CD4-positive, alpha-beta T cell treated with Interleukin-10 for 1 hour (primary cell): Measurements from ENCODE around the gene ATP8B2.
A peak's percentile ranks its signal among the peaks of the same experiment; 100 is the strongest.
"Not testable (repeated sequence)": the region's sequence is repeated elsewhere in the genome, so short reads cannot be mapped to it uniquely, and the experiment has no call there.

Experiments
- DNase-seq: peaks from one replicate; pipeline ENCODE4 v3.0.0-alpha.2; 2020

The ATP8B2 gene

DNA sequence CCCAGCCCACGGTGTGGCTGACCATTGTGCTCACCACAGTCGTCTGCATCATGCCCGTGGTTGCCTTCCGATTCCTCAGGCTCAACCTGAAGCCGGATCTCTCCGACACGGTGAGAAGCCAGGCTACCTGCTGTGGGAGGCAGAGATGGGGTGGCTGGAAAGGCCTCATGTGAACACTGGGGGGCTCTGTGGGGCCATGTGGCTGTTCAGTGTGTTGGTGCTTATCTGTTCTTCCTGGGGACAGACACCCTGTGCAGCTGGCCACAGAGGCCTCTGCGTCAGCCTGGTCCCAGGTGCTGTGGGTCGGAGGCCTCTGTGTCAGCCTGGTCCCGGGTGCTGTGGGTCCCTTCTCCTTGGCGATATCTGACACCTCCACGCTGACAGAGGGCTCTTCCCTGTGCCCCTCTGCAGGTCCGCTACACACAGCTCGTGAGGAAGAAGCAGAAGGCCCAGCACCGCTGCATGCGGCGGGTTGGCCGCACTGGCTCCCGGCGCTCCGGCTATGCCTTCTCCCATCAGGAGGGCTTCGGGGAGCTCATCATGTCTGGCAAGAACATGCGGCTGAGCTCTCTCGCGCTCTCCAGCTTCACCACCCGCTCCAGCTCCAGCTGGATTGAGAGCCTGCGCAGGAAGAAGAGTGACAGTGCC lies 23.2 kb downstream of the ATP8B2 start:
- DNase-seq = no peak

DNA sequence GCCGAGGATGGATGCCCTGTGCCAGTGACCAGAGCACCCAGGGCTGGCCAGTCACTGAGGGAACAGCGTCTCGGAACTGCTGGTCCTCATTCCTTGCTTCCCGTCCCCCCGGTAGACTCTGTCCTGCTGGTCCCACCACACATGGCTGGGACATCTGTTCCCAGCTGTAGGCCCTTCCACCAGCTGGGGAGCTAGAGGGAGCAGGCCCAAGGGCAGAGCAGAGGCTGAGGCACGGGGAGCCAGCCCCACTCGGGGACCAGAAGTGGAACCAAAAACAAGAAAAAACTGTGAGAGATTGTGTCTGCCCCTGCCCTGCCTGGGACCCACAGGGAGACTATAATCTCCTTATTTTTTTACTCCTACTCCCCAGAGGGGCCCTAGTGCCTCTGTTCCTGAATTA lies 23.8 kb downstream of the ATP8B2 start:
- no peak for DNase-seq

- no peak for DNase-seq
These were observed 25.1 kb downstream of the ATP8B2 start for GRCh38 chr1:154350383-154350782.

DNA sequence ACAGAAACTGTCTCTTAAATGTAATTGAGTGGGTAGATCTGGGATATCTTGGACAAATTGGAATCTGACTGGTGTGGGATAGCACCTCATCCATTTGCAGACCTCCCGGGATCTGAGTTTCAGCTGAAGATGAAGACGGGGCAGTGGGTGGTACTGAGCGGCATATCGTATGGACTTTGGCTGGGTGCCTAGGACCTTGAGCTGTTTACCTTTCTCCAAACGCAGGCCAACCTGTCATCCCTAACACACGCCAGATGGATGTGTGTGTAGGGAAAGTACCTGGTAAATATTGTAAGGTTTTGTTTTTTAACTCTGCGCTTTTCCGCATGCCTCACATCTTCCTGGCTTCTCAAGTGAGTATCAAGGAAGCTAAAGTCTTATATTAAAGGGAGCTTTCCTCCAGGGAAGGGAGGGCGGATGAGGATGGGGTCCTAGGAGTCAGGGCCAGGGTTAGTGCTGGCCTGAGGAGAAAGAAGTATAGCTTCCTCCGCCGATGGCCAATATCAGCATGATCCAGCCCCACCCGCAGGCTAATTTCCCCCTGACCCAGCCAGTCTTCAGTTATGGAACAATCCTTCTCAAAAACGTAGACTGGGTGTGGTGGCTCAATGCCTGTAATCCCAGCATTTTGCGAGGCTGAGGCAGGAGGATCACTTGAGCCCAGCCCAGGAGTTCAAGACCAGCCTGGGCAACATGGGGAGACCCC lies 26.2 kb downstream of the ATP8B2 start:
- no peak for DNase-seq

- DNase-seq = no peak
These were observed 26.9 kb downstream of the ATP8B2 start for GRCh38 chr1:154352245-154352580.

DNA sequence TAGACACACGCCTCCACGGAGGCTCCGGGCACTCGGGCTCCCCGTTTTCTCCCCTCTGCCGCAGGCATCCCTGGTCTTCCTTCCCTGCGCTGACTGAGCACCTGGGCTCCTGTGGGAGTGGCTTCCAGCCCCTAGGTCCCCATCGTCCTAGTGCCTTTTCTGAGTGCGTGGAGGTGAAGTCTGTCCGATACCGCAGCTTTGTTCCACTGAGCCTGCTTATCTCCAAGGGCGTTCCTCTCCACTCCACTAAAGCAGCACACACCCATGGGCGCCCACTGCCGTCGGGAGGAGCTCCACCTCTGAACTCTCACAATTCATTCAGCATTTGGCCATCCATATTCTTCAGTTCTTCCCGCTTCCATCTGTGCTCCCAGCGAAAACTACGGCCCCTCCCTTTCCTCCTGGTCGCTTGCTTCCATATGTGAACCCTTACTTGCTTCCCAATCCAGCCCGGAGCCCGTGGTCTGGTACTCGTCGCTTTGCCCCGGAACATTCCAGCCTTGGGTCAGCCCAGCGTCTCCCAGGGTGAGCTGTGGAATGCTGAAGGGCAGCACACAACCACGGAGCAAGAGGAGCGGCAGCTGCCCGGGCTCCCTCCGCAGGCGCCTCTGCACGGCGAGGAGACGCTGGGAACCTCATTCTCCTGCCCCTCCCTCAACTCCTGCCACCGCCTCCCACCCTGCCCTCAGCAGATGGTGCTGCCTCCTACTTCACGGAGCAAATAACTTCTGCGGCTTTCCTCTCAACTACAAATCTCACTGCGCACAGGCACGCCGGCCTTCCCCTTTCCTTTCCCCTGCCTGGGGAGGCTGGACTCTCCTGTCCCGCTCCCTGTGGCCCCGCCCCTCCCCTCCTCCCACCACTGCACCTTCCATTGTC lies 27.5 kb downstream of the ATP8B2 start:
- peak; percentile 57 for DNase-seq

DNA sequence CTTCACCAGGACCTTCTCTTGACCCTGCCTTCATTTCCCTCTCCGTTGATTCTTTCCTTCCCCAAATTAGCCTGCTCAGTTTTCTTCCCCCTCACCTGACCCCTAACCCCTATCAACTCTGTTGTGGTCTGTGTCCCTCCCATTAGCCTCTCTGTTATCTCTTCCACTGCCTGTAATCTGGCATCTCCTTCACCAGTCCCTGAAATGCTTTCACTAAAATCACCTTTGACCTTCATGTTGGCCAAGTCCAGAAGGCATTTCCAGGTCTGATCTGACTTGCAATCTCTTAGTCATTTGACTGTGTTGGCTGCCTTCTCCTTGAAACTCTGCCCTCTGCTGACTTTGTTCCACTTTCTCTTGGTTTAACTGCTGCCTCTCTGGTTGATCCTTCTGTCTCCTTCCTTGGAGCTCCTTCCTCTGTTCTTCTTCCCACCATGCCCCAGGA lies 28.2 kb downstream of the ATP8B2 start:
- peak; percentile 55 for DNase-seq

GRCh38 chr1:154353966-154354365 lies 28.6 kb downstream of the ATP8B2 start:
- DNase-seq = no peak

DNA sequence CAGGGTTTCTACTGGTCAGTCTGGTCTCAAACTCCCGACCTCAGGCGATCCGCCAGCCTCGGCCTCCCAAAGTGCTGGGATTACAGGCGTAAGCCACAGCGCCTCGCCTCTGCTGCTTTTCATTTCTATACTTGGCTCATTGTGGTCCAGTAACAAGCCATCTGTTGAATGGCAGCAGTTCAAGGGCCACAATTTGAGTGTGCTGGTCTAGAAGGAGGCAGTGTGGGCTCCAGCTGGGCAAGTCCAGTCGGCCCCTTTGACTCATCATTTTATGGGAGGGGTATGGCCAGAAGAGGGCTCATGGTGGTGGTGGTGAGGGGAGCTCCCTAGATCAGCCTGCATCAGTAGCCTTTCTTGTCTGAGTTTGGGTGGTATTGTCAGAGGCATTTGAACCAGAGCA lies 33.2 kb downstream of the ATP8B2 start:
- DNase-seq = no peak

DNA sequence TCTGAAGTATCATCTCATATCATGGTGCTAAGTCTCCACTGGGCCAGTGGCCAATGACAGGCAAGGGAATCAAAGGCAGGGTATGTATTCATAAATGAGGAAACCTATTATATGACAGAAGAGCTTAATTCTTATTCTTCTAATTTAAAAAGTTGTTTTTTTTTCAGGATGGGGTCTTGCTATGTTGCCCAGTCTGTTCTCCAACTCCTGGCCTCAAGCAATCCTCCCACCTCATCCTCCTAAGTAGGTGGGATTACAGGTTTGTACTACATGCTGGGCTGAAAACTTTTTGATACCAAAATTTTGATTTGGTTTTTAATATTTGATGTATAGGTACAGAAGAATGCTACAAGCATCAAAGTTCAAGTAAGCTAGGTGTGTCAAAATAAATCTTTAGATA lies 35.0 kb downstream of the ATP8B2 start:
- DNase-seq = no peak

GRCh38 chr1:154360881-154361280 lies 35.6 kb downstream of the ATP8B2 start:
- not testable (repeated sequence) for DNase-seq

- no peak for DNase-seq
These were observed 36.0 kb downstream of the ATP8B2 start for GRCh38 chr1:154361357-154361756.

GRCh38 chr1:154371436-154371835 lies 46.1 kb downstream of the ATP8B2 start:
- DNase-seq = no peak

DNA sequence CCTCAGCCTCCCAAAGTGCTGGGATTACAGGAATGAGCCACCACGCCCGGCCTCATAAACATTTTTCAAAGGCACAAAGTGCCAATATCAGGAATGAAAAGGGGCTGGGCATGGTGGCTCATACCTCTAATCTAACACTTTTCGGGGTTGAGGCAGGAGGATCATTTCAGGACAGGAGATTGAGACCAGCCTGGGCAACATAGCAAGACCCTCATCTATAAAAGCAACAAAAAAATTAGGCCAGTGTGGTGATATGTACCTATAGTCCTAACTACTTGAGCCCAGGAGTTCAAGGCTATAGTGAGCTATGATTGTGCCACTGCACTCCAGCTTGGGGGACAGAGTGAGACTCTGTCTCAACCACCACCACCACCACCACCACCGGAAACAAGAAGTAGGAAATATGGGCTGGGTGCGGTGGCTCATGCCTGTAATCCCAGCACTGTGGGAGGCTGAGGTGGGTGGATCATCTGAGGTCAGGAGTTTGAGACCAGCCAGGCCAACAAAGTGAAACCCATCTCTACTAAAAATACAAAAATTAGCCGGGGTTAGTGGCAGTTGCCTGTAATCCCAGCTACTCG lies 48.5 kb downstream of the ATP8B2 start:
- DNase-seq = not testable (repeated sequence)

GRCh38 chr1:154379301-154379700 lies 54.0 kb downstream of the ATP8B2 start:
- DNase-seq = no peak

DNA sequence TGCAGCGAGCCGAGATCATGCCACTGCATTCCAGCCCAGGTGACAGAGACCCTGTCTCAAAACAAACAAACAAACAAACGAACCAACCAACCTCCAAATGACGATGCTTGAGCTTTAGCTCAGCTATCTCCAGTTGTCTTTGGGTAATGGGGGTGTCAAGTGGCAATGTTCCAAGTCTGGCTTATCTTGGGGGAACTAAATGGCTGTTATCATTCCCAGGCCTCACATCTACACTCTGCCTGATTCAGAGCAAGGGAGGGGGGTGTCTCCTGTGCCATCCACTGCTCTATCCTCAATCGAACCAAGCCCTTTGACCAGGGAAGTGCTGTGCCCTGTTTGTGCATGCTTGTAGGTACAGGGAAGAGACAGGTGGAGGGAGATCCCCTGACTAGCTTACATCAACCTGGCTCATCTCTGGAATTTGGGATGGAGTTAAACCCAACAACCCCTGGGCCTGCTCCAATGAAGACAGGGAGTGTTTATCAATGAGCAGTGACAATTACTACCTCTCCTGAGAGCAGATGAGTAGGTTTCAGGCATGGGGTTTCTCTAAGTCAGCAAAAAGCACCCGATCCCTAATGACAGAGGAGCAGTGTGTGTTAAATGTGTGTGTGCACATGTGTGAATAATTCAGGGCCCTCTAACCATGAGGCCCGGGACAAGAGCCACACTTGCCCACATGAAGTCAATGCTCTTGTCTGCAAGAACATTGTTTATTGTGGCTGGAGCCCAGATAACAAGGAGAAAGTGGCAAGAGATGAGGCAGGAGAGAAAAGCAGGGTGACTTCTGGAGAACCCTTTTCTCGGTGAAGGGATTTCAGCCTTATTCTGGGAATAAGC lies 59.5 kb downstream of the ATP8B2 start:
- no peak for DNase-seq

DNA sequence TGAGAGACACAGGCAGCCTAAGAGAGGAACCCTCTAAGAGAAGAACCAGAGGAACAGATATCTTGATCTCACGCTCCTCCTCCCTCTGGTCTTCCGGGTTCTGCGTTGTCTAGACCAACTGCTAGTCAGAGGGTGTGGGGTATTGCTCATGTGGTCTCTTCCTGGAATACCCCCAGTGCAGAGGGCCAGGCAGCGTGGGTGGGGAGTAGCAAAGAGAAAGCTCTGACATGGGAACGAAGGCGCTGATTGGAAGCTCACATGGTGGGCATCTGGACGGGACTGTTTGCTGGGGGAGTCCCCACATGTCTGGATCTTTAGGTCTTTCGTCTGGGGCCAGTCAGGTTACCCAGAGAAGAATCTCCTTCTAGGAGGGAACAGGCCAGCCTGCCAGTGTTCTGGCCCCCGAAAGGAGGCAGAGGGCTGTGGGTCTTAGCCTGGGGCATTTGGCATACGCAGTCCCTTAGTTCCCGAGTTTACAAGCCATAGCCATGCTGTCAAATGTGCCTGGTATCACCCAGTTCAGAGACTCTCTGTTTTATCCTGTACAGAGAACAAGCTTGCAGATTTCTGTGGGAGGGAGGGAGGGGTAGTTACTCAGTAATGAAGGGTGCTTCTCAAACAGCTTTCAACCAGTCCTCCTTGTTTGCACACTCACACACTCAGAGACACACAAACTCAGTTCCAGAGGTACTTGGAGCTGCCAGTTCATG lies 61.5 kb downstream of the ATP8B2 start:
- peak; percentile 83 for DNase-seq

DNA sequence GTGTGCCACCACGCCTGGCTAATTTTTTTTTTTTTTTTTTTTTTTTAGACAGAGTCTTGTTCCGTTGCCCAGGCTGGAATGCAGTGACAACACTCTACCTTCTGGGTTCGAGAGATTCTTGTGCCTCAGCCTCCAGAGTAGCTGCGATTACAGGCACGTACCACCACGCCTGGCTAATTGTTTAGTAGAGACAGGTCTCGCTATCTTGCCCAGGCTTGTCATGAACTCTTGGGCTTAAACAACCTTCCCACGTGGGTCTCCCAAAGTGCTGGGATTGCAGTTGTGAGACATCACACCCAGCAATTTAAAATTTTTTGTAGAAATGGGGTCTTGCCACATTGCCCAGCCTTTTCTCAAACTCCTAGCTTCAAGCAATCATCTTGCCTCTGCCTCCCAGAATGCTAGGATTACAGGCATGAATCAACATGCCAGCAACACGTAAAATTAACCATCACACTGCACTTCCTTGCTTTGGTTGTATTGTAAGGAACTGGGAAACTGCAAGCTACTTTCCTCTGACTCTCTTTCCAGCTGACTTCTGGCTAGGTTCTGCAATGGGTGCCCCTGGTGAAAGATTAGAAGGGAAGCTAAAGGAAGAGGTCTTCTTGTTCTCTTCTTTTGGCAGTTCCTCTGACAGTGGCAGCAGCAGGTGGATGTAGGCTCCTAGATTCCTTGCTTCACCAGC lies 65.9 kb downstream of the ATP8B2 start:
- DNase-seq = no peak

- no peak for DNase-seq
These were observed 72.8 kb downstream of the ATP8B2 start for GRCh38 chr1:154398141-154398540.

GRCh38 chr1:154398678-154399077 lies 73.4 kb downstream of the ATP8B2 start:
- DNase-seq = peak; percentile 20

DNA sequence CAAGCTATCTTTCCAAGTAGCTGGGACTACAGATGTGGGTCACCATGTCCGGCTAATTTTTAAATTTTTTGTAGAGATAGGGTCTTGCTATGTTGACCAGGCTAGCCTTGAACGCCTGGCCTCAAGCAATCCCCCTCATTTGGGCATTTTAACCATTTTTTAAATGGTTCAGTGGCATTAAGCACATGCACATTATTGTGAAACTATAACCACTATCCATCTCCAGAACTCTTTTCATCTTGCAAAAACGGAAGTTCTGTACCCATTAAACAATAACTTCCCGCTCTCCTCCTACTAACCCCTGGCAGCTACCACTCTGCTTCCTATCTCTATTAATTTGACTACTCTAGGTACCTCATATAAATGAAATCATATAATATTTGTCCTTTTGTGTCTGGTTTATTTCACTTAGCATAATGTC lies 75.1 kb downstream of the ATP8B2 start:
- DNase-seq = no peak
